Keratinocyte (primary cell): ENCODE results near the gene SLC9A8. TPM values are rescaled to one million over a fixed set of nuclear protein-coding genes. Genes with fewer than 3 reads are reported as not detected.
"Not testable (repeated sequence)": the region's sequence is repeated elsewhere in the genome, so short reads cannot be mapped to it uniquely, and the experiment has no call there.

Experiments
- DNase-seq: peaks from one replicate; pipeline ENCODE4 v3.0.0-alpha.2; 2011; ENCODE audit warnings: low read depth, missing footprints, low spot score
- FAIRE-seq: peaks from 2 replicates; lab custom pipeline; 2011; peaks lifted over from hg19 to GRCh38; lab: Jason Lieb, UNC
- H2AFZ ChIP-seq: 2 replicates; pipeline ENCODE4 v1.6.0; 2012; ENCODE audit warnings: low read length, control low read depth, inconsistent platforms; ENCODE audit not compliant: control insufficient read depth
- H3K27ac ChIP-seq: 2 replicates; pipeline ENCODE4 v1.5.1; 2011; ENCODE audit warnings: low read length; ENCODE audit not compliant: control insufficient read depth, insufficient read depth
- H3K27me3 ChIP-seq: 3 replicates; pipeline ENCODE4 v1.6.0; 2011; ENCODE audit warnings: low read length; ENCODE audit not compliant: control insufficient read depth, insufficient read depth; ENCODE audit errors: extremely low read depth
- H3K36me3 ChIP-seq, 2 experiments: 2 replicates in 1 of 2; 3 replicates in 1 of 2; pipeline ENCODE4 v1.5.1; 2011; ENCODE audit warnings: low read length in 2 of 2, mild to moderate bottlenecking in 1 of 2; ENCODE audit not compliant: control insufficient read depth in 2 of 2, insufficient read depth in 2 of 2; ENCODE audit errors: extremely low read depth in 1 of 2
- H3K4me1 ChIP-seq: 3 replicates; pipeline ENCODE4 v1.5.1; 2011; ENCODE audit warnings: low read length; ENCODE audit not compliant: control insufficient read depth, insufficient read depth; ENCODE audit errors: extremely low read depth
- H3K4me2 ChIP-seq: 3 replicates; pipeline ENCODE4 v1.6.0; 2011; ENCODE audit warnings: low read depth, low read length; ENCODE audit not compliant: control insufficient read depth, insufficient read depth; ENCODE audit errors: extremely low read depth
- H3K4me3 ChIP-seq, 3 experiments: fragments of 200-600 bp in 1 of 3; sonication (generic) in 1 of 3; 2 replicates in 2 of 3; 3 replicates in 1 of 3; pipeline ENCODE4 v1.5.1; 2011 to 2016; ENCODE audit warnings: low read length in 3 of 3, mild to moderate bottlenecking in 3 of 3, control low read depth in 2 of 3, inconsistent platforms in 1 of 3, low read depth in 1 of 3, mixed read lengths in 1 of 3, mixed run types in 1 of 3, moderate library complexity in 1 of 3; ENCODE audit not compliant: control insufficient read depth in 2 of 3, insufficient read depth in 2 of 3; ENCODE audit errors: extremely low read depth in 1 of 3
- H3K79me2 ChIP-seq: 2 replicates; pipeline ENCODE4 v1.6.0; 2012; ENCODE audit warnings: low read length; ENCODE audit not compliant: control insufficient read depth, insufficient read depth
- H3K9ac ChIP-seq: 3 replicates; pipeline ENCODE4 v1.6.0; 2011; ENCODE audit warnings: low read length; ENCODE audit not compliant: control insufficient read depth, insufficient read depth; ENCODE audit errors: extremely low read depth
- H3K9me1 ChIP-seq: 3 replicates; pipeline ENCODE4 v1.6.0; 2011; ENCODE audit warnings: low read length; ENCODE audit not compliant: control insufficient read depth, insufficient read depth; ENCODE audit errors: extremely low read depth
- H3K9me3 ChIP-seq: 2 replicates; pipeline ENCODE4 v1.5.1; 2012; ENCODE audit warnings: low read depth, low read length; ENCODE audit not compliant: control insufficient read depth
- H4K20me1 ChIP-seq: 3 replicates; pipeline ENCODE4 v1.6.0; 2011; ENCODE audit warnings: low read length; ENCODE audit not compliant: control insufficient read depth, insufficient read depth; ENCODE audit errors: extremely low read depth
- CTCF ChIP-seq, 3 experiments: IDR thresholded peaks in 1 of 3; conservative IDR thresholded peaks in 1 of 3; optimal IDR thresholded peaks in 1 of 3; 2 replicates in 2 of 3; 3 replicates in 1 of 3; pipeline versions ENCODE3 to v1.5.1; 2011; ENCODE audit warnings: low read length in 3 of 3, mild to moderate bottlenecking in 3 of 3, moderate library complexity in 2 of 3, control low read depth in 1 of 3, inconsistent platforms in 1 of 3; ENCODE audit not compliant: insufficient read depth in 2 of 3; ENCODE audit errors: extremely low read depth in 1 of 3
- EZH2 ChIP-seq: IDR thresholded peaks from one replicate; pipeline ENCODE4 v1.6.1; 2012; ENCODE audit warnings: inconsistent platforms, mild to moderate bottlenecking, low read length, moderate library complexity
- dilution Hi-C: fragments of 300-500 bp; cut with MboI; formaldehyde crosslinking; loops from one replicate; pipeline ENCODE4 v1.7.0; 2020; ENCODE audit warnings: low sequenced_read_pairs; ENCODE audit not compliant: extremely low pct_ligation_motif_present
- polyA plus RNA-seq, 5 experiments: library from polyadenylated mRNA; depleted of rRNA in 3 of 5; stranded (reverse) in 3 of 5; stranded (forward) in 1 of 5; unstranded in 1 of 5; fragments of >200 nt; gene quantifications; 1 replicate in 1 of 5; 2 replicates in 3 of 5; 3 replicates in 1 of 5; pipeline versions ENCODE4 v1.2.1 to v1.2.3, GENCODE V29; 2011 to 2012; ENCODE audit warnings: missing spikeins in 2 of 5, low read depth in 1 of 5, low replicate concordance in 1 of 5

The SLC9A8 gene
- polyA plus RNA-seq, 1 donor (not counting 4 experiments of a cell fraction or from before 2014, with no cell fraction given), result 1.9 TPM

DNA sequence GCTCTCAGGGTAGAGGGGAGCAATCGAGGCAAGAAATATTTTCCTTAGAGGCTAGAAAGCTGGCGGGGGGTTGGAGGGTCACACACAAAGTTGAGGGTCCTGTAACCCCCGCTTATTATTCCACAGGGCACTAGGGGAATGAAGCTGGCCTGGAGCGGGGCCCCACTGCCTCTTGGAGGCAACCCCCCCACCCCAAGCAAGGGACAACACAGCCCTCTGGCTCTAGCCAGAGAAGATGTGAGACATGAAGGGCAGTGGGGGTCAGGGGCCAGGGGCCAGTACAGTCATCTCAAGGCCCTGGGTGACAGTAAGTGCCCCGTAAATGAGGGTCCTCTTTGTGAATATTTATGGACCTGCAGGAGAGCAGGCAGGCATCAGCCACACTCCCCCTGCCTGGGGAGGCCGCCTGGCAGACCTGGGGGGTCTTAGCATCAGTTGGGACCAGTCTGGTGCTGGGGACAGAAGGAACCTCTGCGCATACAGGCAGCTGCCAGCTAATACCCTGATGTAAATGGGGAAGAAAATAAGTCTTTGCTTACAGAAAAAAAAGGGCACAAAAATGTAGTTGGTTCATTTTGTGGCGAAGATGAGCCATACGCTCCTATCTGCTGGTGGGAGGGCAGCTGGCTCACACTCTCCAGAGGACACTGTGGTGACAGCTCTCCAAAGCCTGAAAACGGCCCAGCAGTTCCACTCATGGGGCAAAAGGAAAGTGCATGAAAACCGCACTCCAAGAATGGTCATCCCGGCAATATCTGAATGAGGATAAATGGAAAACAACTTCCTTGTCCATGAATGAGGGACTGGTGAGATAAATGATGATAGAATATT is 80.8 kb downstream of the SLC9A8 start:
- Histone ChIP-seq H3K9me1 (no peaks in the 10 kb centered on the region), H3K9ac (no peak overlapping the region), H3K9me3 (no peaks in the 10 kb centered on the region), H3K4me1 (no peaks in the 10 kb centered on the region), H2AFZ (no peak overlapping the region), H3K27ac (no peak overlapping the region), H4K20me1 (no peaks in the 10 kb centered on the region), H3K4me2 (no peak overlapping the region), H3K27me3 (no peaks in the 10 kb centered on the region), H3K36me3 (peaks cover 3 to 6% of the 10 kb centered on the region in 2 experiments), H3K79me2 (no peaks in the 10 kb centered on the region), H3K4me3 (no peak overlapping the region)
- dilution Hi-C loops, result no loop called here
- TF ChIP-seq CTCF (optimal IDR thresholded peaks at IDR 0.05 in 1 of 3, IDR thresholded peaks at IDR 0.05 in 1 of 3, conservative IDR thresholded peaks at IDR 0.05 in 1 of 3; ENCODE audit: extremely low read depth in 1 of 3, insufficient read depth in 2 of 3, low read length in 3 of 3) (no peak), EZH2 (no peak)
- no peak for FAIRE-seq
- DNase-seq, result no peak

- H3K4me1 ChIP-seq, result no peaks in the 10 kb centered on the region
- DNase-seq (no peak), FAIRE-seq (no peak)
- no peaks in the 10 kb centered on the region for H3K27me3 ChIP-seq
- TF ChIP-seq EZH2 (no peak), CTCF (optimal IDR thresholded peaks at IDR 0.05 in 1 of 3, IDR thresholded peaks at IDR 0.05 in 1 of 3, conservative IDR thresholded peaks at IDR 0.05 in 1 of 3; ENCODE audit: extremely low read depth in 1 of 3, insufficient read depth in 2 of 3, low read length in 3 of 3) (no peak)
- H3K4me3 ChIP-seq, result no peak overlapping the region
- no peak overlapping the region for H3K4me2 ChIP-seq
- H3K36me3 ChIP-seq, result peaks cover under 1 to 6% of the 10 kb centered on the region in 2 experiments
- H4K20me1 ChIP-seq, result no peaks in the 10 kb centered on the region
- no peak overlapping the region for H3K27ac ChIP-seq
- dilution Hi-C loops, result no loop called here
- no peaks in the 10 kb centered on the region for H3K9me3 ChIP-seq
- no peaks in the 10 kb centered on the region for H3K9me1 ChIP-seq
- H3K9ac ChIP-seq, result no peak overlapping the region
- no peaks in the 10 kb centered on the region for H3K79me2 ChIP-seq
- no peak overlapping the region for H2AFZ ChIP-seq
Measured at GRCh38 chr20:49894073-49894470, 81.4 kb downstream of the SLC9A8 start.

- H3K27ac ChIP-seq, H3K4me2 ChIP-seq, H3K36me3 ChIP-seq, H3K27me3 ChIP-seq, H3K79me2 ChIP-seq, dilution Hi-C loops, H3K4me1 ChIP-seq, H3K9ac ChIP-seq, H4K20me1 ChIP-seq, DNase-seq, H2AFZ ChIP-seq, H3K9me1 ChIP-seq, H3K4me3 ChIP-seq, H3K9me3 ChIP-seq, FAIRE-seq: not testable (repeated sequence)
Measured at GRCh38 chr20:49895474-49896093, 83.0 kb downstream of the SLC9A8 start.
